ENCODE measurements around the gene BEX5. TPM values are rescaled to one million over a fixed set of nuclear protein-coding genes. Genes with fewer than 3 reads are reported as not detected.
A peak's percentile ranks its signal among the peaks of the same experiment; 100 is the strongest.
"Not testable (repeated sequence)": the region's sequence is repeated elsewhere in the genome, so short reads cannot be mapped to it uniquely, and the experiment has no call there.

BEX5 gene
- total RNA-seq, 6 experiments from 2014 or later, result not detected

GRCh38 chrX:102138064-102138463 is 17.7 kb downstream of the BEX5 start:
- Mint-ChIP-seq H3K9me3 (peaks cover 3% of the 10 kb centered on the region; the same call in 1 of the 2 replicates), H3K4me3 (no peak overlapping the region), H3K27ac (no peak overlapping the region), H3K36me3 (ENCODE audit: low read depth) (no peaks in the 10 kb centered on the region), H3K4me1 (ENCODE audit: low read depth) (no peaks in the 10 kb centered on the region), H3K27me3 (ENCODE audit: insufficient read depth) (peaks cover 3% of the 10 kb centered on the region; the same call in 1 of the 2 replicates)
- TF ChIP-seq, protein P1, sequence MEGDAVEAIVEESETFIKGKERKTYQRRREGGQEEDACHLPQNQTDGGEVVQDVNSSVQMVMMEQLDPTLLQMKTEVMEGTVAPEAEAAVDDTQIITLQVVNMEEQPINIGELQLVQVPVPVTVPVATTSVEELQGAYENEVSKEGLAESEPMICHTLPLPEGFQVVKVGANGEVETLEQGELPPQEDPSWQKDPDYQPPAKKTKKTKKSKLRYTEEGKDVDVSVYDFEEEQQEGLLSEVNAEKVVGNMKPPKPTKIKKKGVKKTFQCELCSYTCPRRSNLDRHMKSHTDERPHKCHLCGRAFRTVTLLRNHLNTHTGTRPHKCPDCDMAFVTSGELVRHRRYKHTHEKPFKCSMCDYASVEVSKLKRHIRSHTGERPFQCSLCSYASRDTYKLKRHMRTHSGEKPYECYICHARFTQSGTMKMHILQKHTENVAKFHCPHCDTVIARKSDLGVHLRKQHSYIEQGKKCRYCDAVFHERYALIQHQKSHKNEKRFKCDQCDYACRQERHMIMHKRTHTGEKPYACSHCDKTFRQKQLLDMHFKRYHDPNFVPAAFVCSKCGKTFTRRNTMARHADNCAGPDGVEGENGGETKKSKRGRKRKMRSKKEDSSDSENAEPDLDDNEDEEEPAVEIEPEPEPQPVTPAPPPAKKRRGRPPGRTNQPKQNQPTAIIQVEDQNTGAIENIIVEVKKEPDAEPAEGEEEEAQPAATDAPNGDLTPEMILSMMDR (IDR thresholded peaks at IDR 0.05), result no peak
- no peak for DNase-seq

- Mint-ChIP-seq H3K27me3 (ENCODE audit: insufficient read depth) (peaks cover 7% of the 10 kb centered on the region), H3K27ac (no peak overlapping the region), H3K9me3 (no peaks in the 10 kb centered on the region), H3K36me3 (ENCODE audit: low read depth) (no peaks in the 10 kb centered on the region), H3K4me3 (no peak overlapping the region), H3K4me1 (ENCODE audit: low read depth) (no peaks in the 10 kb centered on the region; the same call in 1 of the 2 replicates)
- TF ChIP-seq, protein P1 (IDR thresholded peaks at IDR 0.05), result peak; percentile 63; the same call in 1 of the 2 replicates
- no peak for DNase-seq
These were observed 26.3 kb downstream of the BEX5 start for GRCh38 chrX:102129473-102129872.

- H3K9me3 Mint-ChIP-seq, result no peaks in the 10 kb centered on the region
These were observed 28.9 kb downstream of the BEX5 start for GRCh38 chrX:102126863-102127262.

DNA sequence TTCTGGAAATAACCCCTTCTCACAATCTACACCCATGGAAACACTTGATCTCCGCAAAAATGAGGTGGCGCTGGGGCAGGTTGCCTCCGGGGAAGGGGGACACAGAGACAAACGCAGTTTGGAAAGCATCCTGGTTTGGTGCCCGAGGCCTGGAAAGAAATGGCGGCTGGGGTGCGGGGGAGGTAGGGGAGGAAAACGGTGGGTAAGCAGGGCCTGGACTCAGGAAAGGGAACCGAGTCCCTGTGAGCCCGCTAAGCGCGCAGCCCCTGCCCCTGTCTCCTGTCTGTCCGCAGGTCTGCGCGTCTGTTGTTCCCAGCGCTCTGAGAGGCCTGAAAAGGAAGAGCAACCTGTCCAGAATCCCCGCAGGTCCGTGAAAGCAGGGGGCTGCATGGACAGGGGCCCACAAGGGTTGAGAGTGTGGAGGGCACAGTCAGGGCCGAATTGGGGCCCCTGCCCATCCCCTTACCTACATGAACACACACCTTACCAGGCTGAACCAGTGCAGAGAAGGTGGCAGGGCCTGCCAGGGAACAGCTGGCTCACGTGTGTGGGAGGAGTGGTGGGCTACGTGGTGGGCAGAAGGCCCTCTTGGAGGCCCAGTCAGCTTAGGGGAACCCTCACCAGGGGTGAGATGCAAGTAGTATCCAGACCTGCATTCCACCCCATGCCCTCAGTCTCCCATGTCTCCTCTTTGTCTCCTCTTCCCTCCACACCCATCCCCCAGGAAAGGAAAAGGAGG is 29.5 kb downstream of the BEX5 start:
- H3K4me3 Mint-ChIP-seq, result peak overlapping the region; percentile 31
- H3K27me3 Mint-ChIP-seq (ENCODE audit: insufficient read depth); H3K4me1 Mint-ChIP-seq (ENCODE audit: low read depth); DNase-seq; H3K36me3 Mint-ChIP-seq (ENCODE audit: low read depth); H3K27ac Mint-ChIP-seq; H3K9me3 Mint-ChIP-seq: not testable (repeated sequence)

More at GRCh38 chrX:102126863-102127262, 28.9 kb downstream of the BEX5 start:
- peak overlapping the region; percentile 31 for H3K4me3 Mint-ChIP-seq
- H3K27me3 Mint-ChIP-seq (ENCODE audit: insufficient read depth), result peaks cover 7% of the 10 kb centered on the region
- TF ChIP-seq, protein P1 (IDR thresholded peaks at IDR 0.05), result no peak
- H3K36me3 Mint-ChIP-seq (ENCODE audit: low read depth), result no peaks in the 10 kb centered on the region
- no peak for DNase-seq
- H3K27ac Mint-ChIP-seq, result no peak overlapping the region
- H3K4me1 Mint-ChIP-seq (ENCODE audit: low read depth), result no peaks in the 10 kb centered on the region; the same call in 1 of the 2 replicates

DNA sequence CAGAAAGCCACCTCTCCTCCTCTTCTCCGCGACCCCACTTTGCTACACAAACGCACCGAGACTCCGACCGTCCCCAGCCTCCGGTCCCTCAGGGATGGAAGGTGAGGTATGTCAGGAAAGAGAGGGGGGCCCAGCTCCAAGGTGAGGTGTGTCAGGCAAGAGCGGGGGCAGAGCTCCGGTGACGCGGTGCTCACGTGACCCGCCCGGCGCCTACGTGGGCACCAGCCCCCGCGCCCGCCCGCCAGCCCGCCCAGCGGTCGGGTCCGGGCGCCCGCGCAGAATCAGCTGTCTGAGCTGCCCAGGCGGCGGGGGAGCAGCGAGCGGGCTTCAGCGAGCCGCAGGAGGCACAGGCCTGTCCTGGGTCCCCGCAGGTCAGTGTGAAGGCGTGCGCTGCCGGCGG is 30.3 kb downstream of the BEX5 start, which contains the start of gene TCEAL2:
TCEAL2 (plus strand) TSS at position 244 of the 400 bp plus-strand sequence. CDS start 1,152 bp downstream, outside the sequence.
- not testable (repeated sequence) for DNase-seq; H3K9me3 Mint-ChIP-seq; H3K27me3 Mint-ChIP-seq (ENCODE audit: insufficient read depth); H3K4me1 Mint-ChIP-seq (ENCODE audit: low read depth); H3K36me3 Mint-ChIP-seq (ENCODE audit: low read depth); H3K4me3 Mint-ChIP-seq; H3K27ac Mint-ChIP-seq

GRCh38 chrX:102125014-102125413 is 30.8 kb downstream of the BEX5 start:
- H3K27ac Mint-ChIP-seq; H3K9me3 Mint-ChIP-seq; H3K27me3 Mint-ChIP-seq (ENCODE audit: insufficient read depth); DNase-seq; H3K4me1 Mint-ChIP-seq (ENCODE audit: low read depth); H3K4me3 Mint-ChIP-seq; H3K36me3 Mint-ChIP-seq (ENCODE audit: low read depth): not testable (repeated sequence)

- H3K9me3 Mint-ChIP-seq, result peaks cover 4% of the 10 kb centered on the region; the same call in 1 of the 2 replicates
- H3K27ac Mint-ChIP-seq, result no peak overlapping the region
- no peaks in the 10 kb centered on the region for H3K4me1 Mint-ChIP-seq (ENCODE audit: low read depth)
- TF ChIP-seq, protein P1 (IDR thresholded peaks at IDR 0.05), result no peak
- DNase-seq, result no peak
- no peaks in the 10 kb centered on the region; the same call in 1 of the 2 replicates for H3K27me3 Mint-ChIP-seq (ENCODE audit: insufficient read depth)
- H3K4me3 Mint-ChIP-seq, result no peak overlapping the region
- no peaks in the 10 kb centered on the region for H3K36me3 Mint-ChIP-seq (ENCODE audit: low read depth)
These were observed 40.0 kb downstream of the BEX5 start for GRCh38 chrX:102115748-102116147.

Measured in HFFc6 (cell line).